A549 (cell line): ENCODE measurements around the gene MAPRE2. TPM values are rescaled to one million over a fixed set of nuclear protein-coding genes. Genes with fewer than 3 reads are reported as not detected.

Experiments
- ATAC-seq, 2 experiments: fragments of 200-7000 bp in 1 of 2; fragments of >200 bp in 1 of 2; cut with Nextera tagmentation in 1 of 2; cut with Tn5 transposase in 1 of 2; 3 replicates each; pipeline versions ENCODE4 v1.8.0 to v1.9.1; 2018 to 2020; ENCODE audit warnings: mild to moderate bottlenecking in 1 of 2, moderate library complexity in 1 of 2
- CTCF ChIA-PET: fragments of 300-600 bp; sonication (Branson Sonifier 250); formaldehyde crosslinking; extraction: SDS; loops from one replicate; lab custom pipeline; 2021; ENCODE audit warnings: antibody characterized with exemption, inconsistent platforms; lab: Yijun Ruan, JAX
- POLR2A ChIA-PET: fragments of 350-600 bp; formaldehyde crosslinking; extraction: SDS; loops from one replicate; lab custom pipeline; 2021; ENCODE audit warnings: antibody characterized with exemption, inconsistent platforms; lab: Yijun Ruan, JAX
- DNase-seq, 2 experiments: peaks; one replicate each; pipeline versions ENCODE4 v3.0.0 to v3.0.0-alpha.2; 2011 to 2016; ENCODE audit warnings: low read depth in 1 of 2, low spot score in 1 of 2
- FAIRE-seq: peaks from 2 replicates; lab custom pipeline; 2011; peaks lifted over from hg19 to GRCh38; lab: Jason Lieb, UNC
- H3K27ac ChIP-seq, 2 experiments: fragments of >200 bp; sonication (Bioruptor Twin); formaldehyde crosslinking; 3 replicates each; pipeline ENCODE4 v1.5.1; 2016 to 2017
- H3K4me1 ChIP-seq: fragments of >200 bp; sonication (Bioruptor Twin); formaldehyde crosslinking; 3 replicates; pipeline ENCODE4 v1.6.1; 2016
- H3K4me2 ChIP-seq: fragments of >200 bp; sonication (Bioruptor Twin); formaldehyde crosslinking; 3 replicates; pipeline ENCODE4 v1.6.1; 2016
- H3K4me3 ChIP-seq: fragments of >200 bp; sonication (Bioruptor Twin); formaldehyde crosslinking; 3 replicates; pipeline ENCODE4 v1.5.1; 2016
- H3K9me3 ChIP-seq: fragments of >200 bp; sonication (Bioruptor Twin); formaldehyde crosslinking; 3 replicates; pipeline ENCODE4 v1.6.1; 2016
- ATOH8 ChIP-seq: fragments of 250-450 bp; sonication (Bioruptor Pico); IDR thresholded peaks from 2 replicates; pipeline ENCODE4 v1.5.0; 2020; ENCODE audit warnings: low read depth, mild to moderate bottlenecking, moderate library complexity
- BCL3 ChIP-seq: fragments of >200 bp; sonication (Bioruptor Twin); formaldehyde crosslinking; IDR thresholded peaks from 3 replicates; pipeline ENCODE4 v1.6.1; 2016
- CEBPB ChIP-seq, 2 experiments: fragments of >200 bp in 1 of 2; sonication (Bioruptor Twin) in 1 of 2; formaldehyde crosslinking in 1 of 2; IDR thresholded peaks; 2 replicates each; pipeline ENCODE4 v1.6.1; 2012 to 2016
- EHF ChIP-seq: fragments of 250-450 bp; sonication (Bioruptor Pico); IDR thresholded peaks from 2 replicates; pipeline ENCODE4 v1.5.0; 2020; ENCODE audit warnings: mild to moderate bottlenecking
- EHMT2 ChIP-seq: fragments of 200-600 bp; sonication (generic); IDR thresholded peaks from 2 replicates; pipeline ENCODE4 v1.6.1; 2016; ENCODE audit warnings: antibody characterized with exemption, low read depth, mild to moderate bottlenecking, moderate library complexity
- EP300 ChIP-seq, 2 experiments: fragments of >200 bp; sonication (Bioruptor Twin); formaldehyde crosslinking; IDR thresholded peaks; 2 replicates in 1 of 2; 3 replicates in 1 of 2; pipeline ENCODE4 v1.6.1; 2016 to 2017
- HOXA7 ChIP-seq: fragments of 250-450 bp; sonication (Bioruptor Pico); IDR thresholded peaks from 2 replicates; pipeline ENCODE4 v1.5.0; 2020; ENCODE audit warnings: mild to moderate bottlenecking, moderate library complexity
- HOXB5 ChIP-seq: fragments of 250-450 bp; sonication (Bioruptor Pico); IDR thresholded peaks from 2 replicates; pipeline ENCODE4 v1.5.0; 2020; ENCODE audit warnings: mild to moderate bottlenecking, moderate library complexity
- JUN ChIP-seq, 2 experiments: fragments of >200 bp; sonication (Bioruptor Twin); formaldehyde crosslinking; IDR thresholded peaks; 2 replicates in 1 of 2; 3 replicates in 1 of 2; pipeline ENCODE4 v1.6.1; 2016 to 2017
- KDM1A ChIP-seq: fragments of 200-600 bp; sonication (generic); IDR thresholded peaks from 2 replicates; pipeline ENCODE4 v1.6.1; 2016; ENCODE audit warnings: low read depth, mild to moderate bottlenecking
- KDM5A ChIP-seq: fragments of 200-600 bp; sonication (generic); IDR thresholded peaks from 2 replicates; pipeline ENCODE4 v1.6.1; 2016; ENCODE audit warnings: antibody characterized with exemption, mild to moderate bottlenecking
- MAX ChIP-seq: IDR thresholded peaks from 2 replicates; pipeline ENCODE4 v1.6.1; 2012
- MAZ ChIP-seq: fragments of 150-350 bp; IDR thresholded peaks from 2 replicates; pipeline ENCODE4 v1.6.1; 2014; ENCODE audit warnings: antibody characterized with exemption, low read depth, low read length, borderline replicate concordance
- MYC ChIP-seq: IDR thresholded peaks from 2 replicates; pipeline ENCODE4 v1.6.1; 2012; ENCODE audit warnings: mild to moderate bottlenecking, inconsistent platforms, low read length, improper control_type of control experiment, borderline replicate concordance
- NFE2L2 ChIP-seq: fragments of 150-350 bp; conservative IDR thresholded peaks from 2 replicates; pipeline ENCODE4 v1.6.1; 2014; ENCODE audit warnings: low read length
- PHF8 ChIP-seq: fragments of 200-600 bp; sonication (generic); IDR thresholded peaks from 2 replicates; pipeline ENCODE4 v1.6.1; 2016; ENCODE audit warnings: low read depth, mild to moderate bottlenecking, antibody characterized with exemption, moderate library complexity, borderline replicate concordance
- POLR2AphosphoS2 ChIP-seq: conservative IDR thresholded peaks from 2 replicates; pipeline ENCODE4 v1.6.1; 2012; ENCODE audit warnings: low read length, improper control_type of control experiment, inconsistent platforms
- RARB ChIP-seq: fragments of 250-450 bp; sonication (Bioruptor Pico); IDR thresholded peaks from 2 replicates; pipeline ENCODE4 v1.8.0; 2021; ENCODE audit warnings: mild to moderate bottlenecking, moderate library complexity
- REST ChIP-seq: fragments of 200-600 bp; sonication (generic); IDR thresholded peaks from 2 replicates; pipeline ENCODE4 v1.6.1; 2016; ENCODE audit warnings: antibody characterized with exemption, mild to moderate bottlenecking, moderate library complexity
- RNF2 ChIP-seq: fragments of 200-600 bp; sonication (generic); IDR thresholded peaks from 2 replicates; pipeline ENCODE4 v1.6.1; 2016; ENCODE audit warnings: low read depth, mild to moderate bottlenecking, antibody characterized with exemption, moderate library complexity, borderline replicate concordance
- TFCP2L1 ChIP-seq: fragments of 250-450 bp; sonication (Bioruptor Pico); IDR thresholded peaks from 2 replicates; pipeline ENCODE4 v1.5.0; 2021; ENCODE audit warnings: mild to moderate bottlenecking
- TP53 ChIP-seq: fragments of 250-450 bp; sonication (Bioruptor Pico); IDR thresholded peaks from 2 replicates; pipeline ENCODE4 v1.5.0; 2021; ENCODE audit warnings: mild to moderate bottlenecking, moderate library complexity
- ZC3H11A ChIP-seq: fragments of 450-650 bp; IDR thresholded peaks from 2 replicates; pipeline ENCODE4 v1.6.1; 2014; ENCODE audit warnings: antibody characterized with exemption, mild to moderate bottlenecking
- ZSCAN20 ChIP-seq: fragments of 250-450 bp; sonication (Bioruptor Pico); IDR thresholded peaks from 2 replicates; pipeline ENCODE4 v1.8.0; 2022; ENCODE audit warnings: mild to moderate bottlenecking, moderate library complexity
- WGBS: methylation state at CpG from one replicate; pipeline ENCODE4 v1.1.6; 2017; ENCODE audit errors: missing lambda C conversion rate; 5-methylcytosine and 5-hydroxymethylcytosine counted together
- polyA plus RNA-seq, 4 experiments: library from polyadenylated mRNA; depleted of rRNA in 3 of 4; stranded (reverse); fragments of >200 nt; fragmentation: RNase III in 1 of 4; extraction: RNeasy Plus Mini Kit Qiagen cat#74134 plus additional on column Dnase treatment in 1 of 4; gene quantifications; 2 replicates in 3 of 4; 3 replicates in 1 of 4; pipeline ENCODE4 v1.2.3, GENCODE V29; 2011 to 2017

MAPRE2 gene
- polyA plus RNA-seq, 2 of the 4 experiments (the other 2 are of a cell fraction), result 11.4 to 59.1 TPM

- no peak overlapping the region for H3K4me3 ChIP-seq
- WGBS, result 84% methylated on average over 3 of the region's 3 CpGs
- H3K4me1 ChIP-seq, result peaks cover 4% of the 10 kb centered on the region; the same call in 1 of the 3 replicates
- POLR2A ChIA-PET, result interaction anchor here (1.2 kb wide), 1 partner anchor 11 kb away, joined by 3 read pairs; the partner anchor contains the start of gene MAPRE2
- FAIRE-seq, result no peak
- no peak overlapping the region for H3K4me2 ChIP-seq
- TF ChIP-seq KDM1A (no peak), CEBPB (IDR thresholded peaks at IDR 0.05) (no peak), EP300 (IDR thresholded peaks at IDR 0.05) (no peak), RARB (CRISPR knock-in tag) (no peak), EHF (no peak), NFE2L2 (no peak), ZSCAN20 (CRISPR knock-in tag) (no peak), POLR2AphosphoS2 (no peak), RNF2 (no peak), MAZ (no peak), HOXA7 (no peak)
- TF ChIP-seq, all 56 proteins: peak for 0
- ATAC-seq (no peak), DNase-seq (no peak)
- Histone ChIP-seq H3K27ac (no peak overlapping the region), H3K9me3 (no peaks in the 10 kb centered on the region)
- CTCF ChIA-PET, result interaction anchor here (0.8 kb wide), 1 partner anchor 114 kb away, joined by 3 read pairs; no protein-coding TSS in a partner anchor
These were observed 11.4 kb upstream of the MAPRE2 start for GRCh38 chr18:35029770-35030169.

- ChIA-PET CTCF (interaction anchor here (0.8 kb wide), 1 partner anchor 113 kb away, joined by 3 read pairs; no protein-coding TSS in a partner anchor), POLR2A (no interaction called here)
- Histone ChIP-seq H3K4me3 (no peak overlapping the region), H3K4me2 (no peak overlapping the region), H3K4me1 (no peaks in the 10 kb centered on the region; the same call in 2 of the 3 replicates), H3K9me3 (no peaks in the 10 kb centered on the region), H3K27ac (no peak overlapping the region)
- TF ChIP-seq HOXB5 (CRISPR knock-in tag) (no peak), JUN (IDR thresholded peaks at IDR 0.05) (no peak), ZSCAN20 (CRISPR knock-in tag) (no peak), ATOH8 (no peak), PHF8 (no peak), NFE2L2 (no peak), HOXA7 (no peak), TFCP2L1 (CRISPR knock-in tag) (no peak), KDM5A (no peak), ZC3H11A (no peak), TP53 (CRISPR knock-in tag) (no peak), MYC (no peak), MAZ (no peak), REST (no peak), EHMT2 (no peak), MAX (no peak), BCL3 (no peak)
- ATAC-seq, result no peak
- FAIRE-seq, result no peak
- DNase-seq, result no peak
- 79% methylated on average over 3 of the region's 3 CpGs for WGBS
These were observed 10.8 kb upstream of the MAPRE2 start for GRCh38 chr18:35030277-35030989.
